ENCODE measurements around the gene RAP1GAP. TPM values are rescaled to one million over a fixed set of nuclear protein-coding genes. Genes with fewer than 3 reads are reported as not detected.

Gene RAP1GAP
- total and polyA plus RNA-seq, 4 donors, result 8.6 to 23.1 (median 11.3) TPM

DNA sequence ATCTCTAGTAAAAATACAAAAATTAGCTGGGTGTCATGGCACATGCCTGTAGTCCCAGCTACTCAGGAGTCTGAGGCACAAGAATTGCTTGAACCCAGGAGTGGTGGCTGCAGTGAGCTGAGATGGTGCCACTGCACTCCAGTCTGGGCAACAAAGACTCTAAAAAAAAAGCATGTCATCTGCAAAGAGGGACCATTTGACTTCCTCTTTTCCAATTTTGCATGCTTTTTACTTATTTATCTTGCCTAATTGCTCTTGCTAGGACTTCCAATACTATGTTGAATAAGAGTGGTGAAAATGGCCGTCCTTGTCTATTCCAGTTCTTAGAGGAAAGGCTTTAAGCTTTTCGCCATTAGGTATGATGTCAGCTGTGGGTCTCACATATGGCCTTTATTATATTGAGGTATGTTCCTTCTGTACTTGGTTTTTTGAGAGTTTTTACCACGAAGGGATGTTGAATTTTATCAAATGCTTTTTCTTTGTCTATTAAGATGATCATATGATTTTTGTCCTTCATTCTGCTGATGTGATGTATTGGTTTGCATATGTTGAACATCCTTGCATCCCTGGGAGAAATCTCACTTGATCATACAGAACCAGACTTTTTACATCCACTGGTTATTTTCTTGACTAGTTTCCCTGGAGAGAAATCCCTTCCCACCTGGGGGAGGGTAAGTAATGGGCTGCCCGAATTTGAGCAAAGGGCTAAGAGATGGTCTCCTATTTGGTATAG lies 17.0 kb upstream of the RAP1GAP start:
- no peak for DNase-seq (ENCODE audit: low spot score)
- TF ChIP-seq FOXA2 (IDR thresholded peaks at IDR 0.05), result no peak
- TF ChIP-seq, protein P1, sequence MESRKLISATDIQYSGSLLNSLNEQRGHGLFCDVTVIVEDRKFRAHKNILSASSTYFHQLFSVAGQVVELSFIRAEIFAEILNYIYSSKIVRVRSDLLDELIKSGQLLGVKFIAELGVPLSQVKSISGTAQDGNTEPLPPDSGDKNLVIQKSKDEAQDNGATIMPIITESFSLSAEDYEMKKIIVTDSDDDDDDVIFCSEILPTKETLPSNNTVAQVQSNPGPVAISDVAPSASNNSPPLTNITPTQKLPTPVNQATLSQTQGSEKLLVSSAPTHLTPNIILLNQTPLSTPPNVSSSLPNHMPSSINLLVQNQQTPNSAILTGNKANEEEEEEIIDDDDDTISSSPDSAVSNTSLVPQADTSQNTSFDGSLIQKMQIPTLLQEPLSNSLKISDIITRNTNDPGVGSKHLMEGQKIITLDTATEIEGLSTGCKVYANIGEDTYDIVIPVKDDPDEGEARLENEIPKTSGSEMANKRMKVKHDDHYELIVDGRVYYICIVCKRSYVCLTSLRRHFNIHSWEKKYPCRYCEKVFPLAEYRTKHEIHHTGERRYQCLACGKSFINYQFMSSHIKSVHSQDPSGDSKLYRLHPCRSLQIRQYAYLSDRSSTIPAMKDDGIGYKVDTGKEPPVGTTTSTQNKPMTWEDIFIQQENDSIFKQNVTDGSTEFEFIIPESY (IDR thresholded peaks at IDR 0.05), result no peak
- no peak for TF ChIP-seq JUND (IDR thresholded peaks at IDR 0.05)
- TF ChIP-seq EGR1 (IDR thresholded peaks at IDR 0.05; ENCODE audit: low read depth in 2 of 2), result no peak
- TF ChIP-seq RXRA (IDR thresholded peaks at IDR 0.05), result no peak
- TF ChIP-seq CTCF (IDR thresholded peaks at IDR 0.05; ENCODE audit: low read depth, low read length, missing input control), result no peak
- TF ChIP-seq, protein P2, sequence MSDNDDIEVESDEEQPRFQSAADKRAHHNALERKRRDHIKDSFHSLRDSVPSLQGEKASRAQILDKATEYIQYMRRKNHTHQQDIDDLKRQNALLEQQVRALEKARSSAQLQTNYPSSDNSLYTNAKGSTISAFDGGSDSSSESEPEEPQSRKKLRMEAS (IDR thresholded peaks at IDR 0.05), result no peak
- TF ChIP-seq, protein P3, sequence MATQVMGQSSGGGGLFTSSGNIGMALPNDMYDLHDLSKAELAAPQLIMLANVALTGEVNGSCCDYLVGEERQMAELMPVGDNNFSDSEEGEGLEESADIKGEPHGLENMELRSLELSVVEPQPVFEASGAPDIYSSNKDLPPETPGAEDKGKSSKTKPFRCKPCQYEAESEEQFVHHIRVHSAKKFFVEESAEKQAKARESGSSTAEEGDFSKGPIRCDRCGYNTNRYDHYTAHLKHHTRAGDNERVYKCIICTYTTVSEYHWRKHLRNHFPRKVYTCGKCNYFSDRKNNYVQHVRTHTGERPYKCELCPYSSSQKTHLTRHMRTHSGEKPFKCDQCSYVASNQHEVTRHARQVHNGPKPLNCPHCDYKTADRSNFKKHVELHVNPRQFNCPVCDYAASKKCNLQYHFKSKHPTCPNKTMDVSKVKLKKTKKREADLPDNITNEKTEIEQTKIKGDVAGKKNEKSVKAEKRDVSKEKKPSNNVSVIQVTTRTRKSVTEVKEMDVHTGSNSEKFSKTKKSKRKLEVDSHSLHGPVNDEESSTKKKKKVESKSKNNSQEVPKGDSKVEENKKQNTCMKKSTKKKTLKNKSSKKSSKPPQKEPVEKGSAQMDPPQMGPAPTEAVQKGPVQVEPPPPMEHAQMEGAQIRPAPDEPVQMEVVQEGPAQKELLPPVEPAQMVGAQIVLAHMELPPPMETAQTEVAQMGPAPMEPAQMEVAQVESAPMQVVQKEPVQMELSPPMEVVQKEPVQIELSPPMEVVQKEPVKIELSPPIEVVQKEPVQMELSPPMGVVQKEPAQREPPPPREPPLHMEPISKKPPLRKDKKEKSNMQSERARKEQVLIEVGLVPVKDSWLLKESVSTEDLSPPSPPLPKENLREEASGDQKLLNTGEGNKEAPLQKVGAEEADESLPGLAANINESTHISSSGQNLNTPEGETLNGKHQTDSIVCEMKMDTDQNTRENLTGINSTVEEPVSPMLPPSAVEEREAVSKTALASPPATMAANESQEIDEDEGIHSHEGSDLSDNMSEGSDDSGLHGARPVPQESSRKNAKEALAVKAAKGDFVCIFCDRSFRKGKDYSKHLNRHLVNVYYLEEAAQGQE (IDR thresholded peaks at IDR 0.05), result no peak
- TF ChIP-seq GABPA (IDR thresholded peaks at IDR 0.05 in 1 of 2, conservative IDR thresholded peaks at IDR 0.05 in 1 of 2), result no peak
- TF ChIP-seq ATF3 (IDR thresholded peaks at IDR 0.05), result no peak
- TF ChIP-seq SP1 (IDR thresholded peaks at IDR 0.05), result no peak
- TF ChIP-seq YY1 (IDR thresholded peaks at IDR 0.05), result no peak
- no peak for TF ChIP-seq NR2F2 (IDR thresholded peaks at IDR 0.05)
- TF ChIP-seq TAF1 (conservative IDR thresholded peaks at IDR 0.05), result no peak
- no peak for TF ChIP-seq RAD21 (IDR thresholded peaks at IDR 0.05)
- no peak for TF ChIP-seq HNF4A (conservative IDR thresholded peaks at IDR 0.05)
- no peak for TF ChIP-seq FOXA1 (IDR thresholded peaks at IDR 0.05)

More for the DNA sequence above, 17.0 kb upstream of the RAP1GAP start:
- H3K4me1 ChIP-seq (ENCODE audit: control insufficient read depth in 4 of 4, insufficient read depth in 4 of 4, low read length in 3 of 4), result no peaks in the 10 kb centered on the region
- H3K9ac ChIP-seq (ENCODE audit: low read depth in 1 of 2, low read length in 2 of 2), result no peak overlapping the region
- peaks cover 0 to 30% (median 24%) of the 10 kb centered on the region in 4 donors for H3K36me3 ChIP-seq (ENCODE audit: control insufficient read depth in 4 of 4, insufficient read depth in 3 of 4, low read depth in 1 of 4, low read length in 3 of 4)
- WGBS, result 98% methylated on average over 4 of the region's 4 CpGs
- no peaks in the 10 kb centered on the region for H3K9me3 ChIP-seq (ENCODE audit: control insufficient read depth in 4 of 4, low read length in 3 of 4)
- H3K4me3 ChIP-seq (ENCODE audit: low read depth in 1 of 3, low read length in 3 of 3), result no peak overlapping the region
- no peaks in the 10 kb centered on the region for H3K27me3 ChIP-seq (ENCODE audit: control insufficient read depth in 4 of 4, insufficient read depth in 4 of 4, low read length in 3 of 4)
- no peak overlapping the region for H3K27ac ChIP-seq (ENCODE audit: low read depth in 1 of 2, low read length in 2 of 2)

Data from liver (tissue), 9 donors.